Colonic mucosa (tissue), 4 donors: ENCODE results near the gene ZDHHC6. TPM values are rescaled to one million over a fixed set of nuclear protein-coding genes. Genes with fewer than 3 reads are reported as not detected.

Experiments used
- DNase-seq: peaks from one replicate; pipeline ENCODE4 v3.0.0-alpha.2; 2020
- H3K27ac ChIP-seq: fragments of 200-600 bp; one replicate; pipeline ENCODE4 v1.8.0; 2021
- H3K27me3 ChIP-seq: fragments of 200-600 bp; one replicate; pipeline ENCODE4 v1.8.0; 2021
- H3K36me3 ChIP-seq: fragments of 200-600 bp; one replicate; pipeline ENCODE4 v1.8.0; 2021
- H3K4me1 ChIP-seq: fragments of 200-600 bp; one replicate; pipeline ENCODE4 v1.8.0; 2021; ENCODE audit warnings: mild to moderate bottlenecking
- H3K4me3 ChIP-seq: fragments of 200-600 bp; one replicate; pipeline ENCODE4 v1.8.0; 2021
- H3K9ac ChIP-seq, 2 donors: one replicate each; pipeline ENCODE4 v1.7.0; 2013; ENCODE audit warnings: control low read depth in 2 of 2, low read depth in 2 of 2, low read length in 2 of 2
- H3K9me3 ChIP-seq: fragments of 200-600 bp; one replicate; pipeline ENCODE4 v1.8.0; 2021
- CTCF ChIP-seq: fragments of 200-600 bp; IDR thresholded peaks from one replicate; pipeline ENCODE4 v1.8.0; 2022; ENCODE audit warnings: antibody characterized with exemption, mild to moderate bottlenecking
- intact Hi-C: fragments of 100-400 bp; cut with DNase I; formaldehyde crosslinking; loops from one replicate; pipeline ENCODE4 v1.14.1; 2022
- total RNA-seq, 2 donors: library from RNA; stranded (reverse); fragmentation: NEBNext Ultra II Directional in 1 of 2; extraction: Animal tissue kit (Norgen Biotek cat#: 25700) in 1 of 2; gene quantifications; one replicate each; pipeline ENCODE4 v1.2.1, GENCODE V29; 2021
- donor health status: healthy.
- donor health status: DM: no; HTN: no; CAD: no.
- donor health status: DM: no; HTN: no; CAD: no.

The ZDHHC6 gene
- total RNA-seq, 2 donors from 2014 or later, result 37.9 to 50.7 TPM

- H3K27ac ChIP-seq, result peak overlapping the region; percentile 70
- H3K36me3 ChIP-seq, result no peaks in the 10 kb centered on the region
- H3K9me3 ChIP-seq, result no peaks in the 10 kb centered on the region
- H3K27me3 ChIP-seq, result no peaks in the 10 kb centered on the region
- H3K9ac ChIP-seq, result peak overlapping the region in 1 of 2 donors; percentile 66
- DNase-seq, result no peak
- H3K4me1 ChIP-seq, result peaks cover 7% of the 10 kb centered on the region
- no peak for TF ChIP-seq CTCF
- intact Hi-C loops, result no loop called here
- no peak overlapping the region for H3K4me3 ChIP-seq
Measured at GRCh38 chr10:112382515-112383235, 64.0 kb downstream of the ZDHHC6 start.

Other genes starting within 250 kb of the ZDHHC6 start
- not detected for gene TECTB, start 163.5 kb downstream of the ZDHHC6 start, total RNA-seq
- gene ACSL5, start 72.8 kb downstream of the ZDHHC6 start, total RNA-seq, result 100 to 1,000 TPM; 208 to 218 TPM
- 10 to 100 TPM; 34.1 to 38.6 TPM for gene VTI1A, start 301 bp upstream of the ZDHHC6 start, total RNA-seq